HG02870 (cell line): ENCODE measurements around the gene NRXN2.

Experiments used
- ATAC-seq: cut with Tn5 transposase; IDR thresholded peaks from one replicate; pipeline ENCODE4 v1.9.1; 2021; ENCODE audit warnings: mild to moderate bottlenecking, moderate library complexity; ENCODE audit not compliant: unreplicated experiment

Gene NRXN2

DNA sequence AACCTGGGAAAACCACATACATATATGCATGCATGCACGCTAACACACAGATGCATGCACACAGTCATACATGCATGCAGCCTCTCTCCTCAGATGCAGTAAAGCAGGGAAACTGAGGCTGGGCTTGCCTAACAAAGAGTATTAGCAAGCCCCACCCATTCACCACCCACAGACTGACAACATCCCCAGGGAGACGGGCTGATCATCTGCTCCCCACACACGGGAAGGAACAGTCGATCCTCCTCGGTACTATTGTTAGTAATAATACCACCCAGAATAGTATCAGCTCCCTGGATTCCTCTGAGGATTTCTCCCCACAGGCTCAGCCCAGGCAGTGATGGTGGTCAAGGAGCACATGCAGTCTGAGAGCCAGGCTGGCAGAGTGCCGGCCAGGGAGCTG lies 90.8 kb downstream of the NRXN2 start:
- no peak for ATAC-seq

DNA sequence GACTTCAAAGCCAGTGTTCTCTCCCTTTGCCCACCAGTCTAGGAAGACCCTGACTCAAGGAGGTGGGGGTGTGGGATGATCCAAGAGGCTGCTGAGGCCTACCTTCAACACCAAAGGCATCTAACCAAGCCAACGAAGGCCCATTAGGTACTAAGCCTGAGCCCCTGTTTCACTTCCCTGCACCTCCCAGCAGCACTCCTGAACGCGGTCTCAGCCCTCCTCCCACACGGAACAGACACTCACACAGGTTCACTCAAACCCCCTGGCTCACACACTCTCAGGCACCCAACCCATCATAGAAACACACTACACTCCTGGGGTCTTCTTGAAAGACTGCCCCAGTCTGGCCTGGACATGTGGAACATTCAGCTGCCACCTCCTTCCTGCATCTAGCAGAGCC lies 91.3 kb downstream of the NRXN2 start:
- no peak for ATAC-seq

GRCh38 chr11:64629796-64630562 lies 93.0 kb downstream of the NRXN2 start:
- ATAC-seq: no peak

- no peak for ATAC-seq
Measured at GRCh38 chr11:64629103-64629502, 93.9 kb downstream of the NRXN2 start.

GRCh38 chr11:64628596-64628995 lies 94.4 kb downstream of the NRXN2 start:
- no peak for ATAC-seq

DNA sequence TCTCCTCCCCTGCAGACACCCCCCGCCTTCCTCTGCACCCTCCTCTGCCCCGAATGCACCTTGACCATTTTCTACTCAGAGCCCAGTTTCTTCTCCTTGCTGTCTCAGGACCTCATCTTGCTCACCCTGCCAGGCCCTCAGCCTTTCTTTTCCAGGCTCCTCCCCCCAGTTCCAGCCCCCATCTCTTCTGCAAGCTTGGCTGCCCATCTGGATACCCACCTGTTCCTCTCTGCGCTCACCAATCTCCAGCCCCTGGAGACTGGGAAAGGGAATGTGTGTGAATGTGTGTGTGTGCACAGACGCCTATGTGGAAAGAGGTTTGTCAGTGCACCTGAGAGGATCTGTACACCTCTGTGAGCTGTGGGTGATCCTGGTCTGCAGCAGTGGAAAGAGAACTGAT lies 95.6 kb downstream of the NRXN2 start:
- no peak for ATAC-seq

DNA sequence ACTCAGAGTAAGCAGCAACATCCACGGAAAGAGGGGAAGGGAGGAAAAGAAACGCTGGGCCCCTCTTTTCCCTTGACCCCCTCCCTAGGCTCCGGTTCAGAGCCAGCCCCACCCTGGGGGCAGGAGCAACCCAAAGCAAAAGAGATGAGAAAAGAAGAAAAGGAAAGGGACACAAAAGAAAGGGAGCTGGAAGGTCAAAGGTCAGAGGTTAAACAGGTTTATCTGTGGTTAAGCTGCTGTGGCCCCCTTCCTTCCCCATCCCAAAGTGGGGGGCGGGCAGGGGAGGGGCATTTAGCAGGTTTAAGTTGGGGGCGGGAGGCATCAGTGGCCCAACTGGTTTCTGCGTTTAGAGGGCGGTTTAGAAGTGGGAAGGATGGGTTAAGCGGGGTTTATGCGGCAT lies 96.4 kb downstream of the NRXN2 start:
- no peak for ATAC-seq

GRCh38 chr11:64624883-64625481 lies 98.0 kb downstream of the NRXN2 start:
- no peak for ATAC-seq

- ATAC-seq: no peak
Measured at GRCh38 chr11:64622681-64623080, 100.3 kb downstream of the NRXN2 start.

GRCh38 chr11:64621283-64622019 lies 101.5 kb downstream of the NRXN2 start:
- ATAC-seq: no peak

GRCh38 chr11:64620381-64620971 lies 102.5 kb downstream of the NRXN2 start:
- ATAC-seq: no peak

DNA sequence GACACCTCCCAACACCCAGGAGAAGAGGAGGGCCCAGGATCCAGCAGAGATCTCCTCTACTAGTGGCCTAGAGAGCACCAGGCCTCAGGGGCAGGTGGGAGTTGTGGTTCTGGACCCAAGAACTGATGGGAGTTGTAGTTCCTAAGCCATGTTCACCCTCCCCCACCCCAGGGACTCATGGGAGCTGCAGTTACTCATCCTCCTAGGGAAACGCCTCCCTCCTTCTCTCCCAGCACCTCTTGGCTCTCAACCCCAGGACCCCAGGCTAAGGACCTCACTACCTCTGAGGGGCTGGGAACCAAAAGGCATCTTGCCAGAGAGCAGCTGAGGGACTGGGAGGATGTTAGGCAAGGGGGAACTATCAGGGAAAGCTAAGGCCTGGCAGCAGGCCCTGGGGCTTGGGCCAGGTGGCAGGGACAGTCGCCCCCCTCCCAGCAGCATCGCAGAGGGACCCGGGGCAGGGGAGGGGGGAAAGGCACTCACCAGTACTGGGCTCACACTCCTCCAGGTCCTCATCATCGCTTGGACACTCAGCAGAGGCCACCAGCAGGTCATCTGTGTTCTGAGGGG lies 103.1 kb downstream of the NRXN2 start:
- ATAC-seq: no peak

GRCh38 chr11:64619196-64619595 lies 103.8 kb downstream of the NRXN2 start:
- ATAC-seq: no peak

DNA sequence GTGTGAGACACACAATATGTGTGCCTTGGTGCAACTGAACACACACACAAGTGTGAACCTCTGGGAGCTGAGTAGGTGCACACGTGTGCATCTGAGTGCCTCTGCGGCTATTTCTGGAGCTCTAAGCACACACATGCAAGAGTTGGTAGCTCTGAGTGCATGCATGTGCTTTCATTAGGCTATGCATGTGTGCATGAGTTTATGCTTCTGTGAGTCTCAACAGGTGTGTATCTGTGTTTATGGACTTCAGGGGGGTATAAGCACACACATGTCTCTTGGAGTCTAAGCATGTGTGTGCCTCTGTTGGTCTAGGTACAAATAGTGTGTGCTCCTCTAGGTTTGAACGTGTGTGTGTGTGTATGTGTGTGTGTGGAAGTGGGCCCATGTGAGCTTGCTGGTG lies 106.2 kb downstream of the NRXN2 start:
- no peak for ATAC-seq

DNA sequence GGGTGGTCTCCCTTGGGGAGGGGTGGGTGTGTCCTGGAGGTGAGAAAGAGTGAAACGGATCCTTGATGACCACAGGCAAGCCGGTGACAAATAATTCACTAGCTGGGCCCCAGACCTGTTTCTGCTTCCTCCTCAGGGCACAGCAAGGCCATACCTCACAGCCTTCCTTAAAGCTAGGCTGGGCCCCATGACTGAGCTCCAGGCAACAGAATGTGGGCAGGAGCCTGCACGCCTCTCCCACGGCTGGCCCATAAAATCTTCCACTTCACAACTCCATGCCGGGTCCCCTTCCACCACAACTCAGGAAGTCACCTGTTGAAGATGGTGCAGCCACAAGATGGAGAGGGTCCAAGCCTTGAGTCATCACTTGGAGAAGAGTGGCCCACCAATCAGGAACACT lies 108.1 kb downstream of the NRXN2 start:
- ATAC-seq: no peak

GRCh38 chr11:64613648-64614047 lies 109.3 kb downstream of the NRXN2 start:
- ATAC-seq: no peak

GRCh38 chr11:64611869-64612646 lies 110.9 kb downstream of the NRXN2 start:
- no peak for ATAC-seq

GRCh38 chr11:64611176-64611575 lies 111.8 kb downstream of the NRXN2 start:
- no peak for ATAC-seq

DNA sequence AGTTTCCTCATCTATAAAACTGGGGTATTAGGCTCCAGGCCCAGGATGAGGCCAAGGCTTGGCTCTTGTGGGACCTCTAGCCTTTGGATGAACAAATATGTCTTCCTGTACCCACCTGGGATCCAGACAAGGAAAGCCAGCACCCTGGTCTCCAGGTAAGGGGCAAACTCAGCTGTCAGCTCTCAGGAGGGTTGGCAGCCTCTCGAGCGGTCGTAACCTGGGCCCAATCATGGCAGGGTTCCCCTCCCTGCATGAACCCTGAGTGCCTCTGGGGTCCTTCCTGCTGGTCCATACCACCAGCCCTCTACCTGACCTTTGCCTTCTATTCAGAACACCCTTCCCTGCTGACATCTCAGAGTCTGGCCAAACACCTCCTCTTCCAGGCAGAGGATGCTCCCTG lies 112.4 kb downstream of the NRXN2 start:
- no peak for ATAC-seq

- no peak for ATAC-seq
Measured at GRCh38 chr11:64609436-64610047, 113.5 kb downstream of the NRXN2 start.
